ENCODE measurements around the gene DIPK1B.

DNA sequence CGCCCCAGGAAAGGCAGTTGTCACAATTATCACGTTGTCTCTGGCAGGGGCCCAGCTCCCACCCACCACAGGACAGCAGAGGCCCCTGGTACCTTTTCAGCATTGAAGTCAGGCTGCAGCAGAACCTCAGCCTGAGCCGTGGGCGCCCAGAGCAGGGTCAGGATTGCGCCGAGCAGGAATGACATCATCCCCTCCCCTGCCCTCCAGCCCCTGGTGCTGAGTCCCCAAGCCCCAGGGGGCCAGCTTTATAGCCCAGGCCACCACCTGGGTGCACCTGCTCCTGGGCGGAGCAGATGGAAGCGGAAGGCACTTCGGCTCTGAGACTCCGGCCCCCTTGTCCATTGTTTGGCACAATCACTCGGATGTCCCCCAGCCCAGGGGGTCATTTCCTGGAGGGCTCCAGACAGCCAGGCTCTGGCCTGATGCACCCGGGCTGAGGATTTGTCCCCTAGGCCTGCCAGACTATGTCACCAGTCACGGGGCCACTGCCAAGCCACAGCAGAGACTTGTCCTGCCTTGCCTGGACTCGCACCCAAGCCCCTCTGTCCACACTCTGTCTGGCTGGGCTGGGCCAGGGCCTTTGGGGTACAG, 52.0 kb downstream of the DIPK1B start, which contains the start of gene LCN15:
- TF ChIP-seq GATA2 (CRISPR knock-in tag; IDR thresholded peaks at IDR 0.05) (no peak), POLR2AphosphoS5 (IDR thresholded peaks at IDR 0.05; ENCODE audit: low read depth, low read length) (no peak), FOXM1 (IDR thresholded peaks at IDR 0.05; ENCODE audit: low read depth) (no peak), MXI1 (IDR thresholded peaks at IDR 0.05; ENCODE audit: low read depth, low read length) (no peak), TAF1 (IDR thresholded peaks at IDR 0.05; ENCODE audit: borderline replicate concordance, low read depth, low read length) (no peak)
- TF ChIP-seq, protein P1, sequence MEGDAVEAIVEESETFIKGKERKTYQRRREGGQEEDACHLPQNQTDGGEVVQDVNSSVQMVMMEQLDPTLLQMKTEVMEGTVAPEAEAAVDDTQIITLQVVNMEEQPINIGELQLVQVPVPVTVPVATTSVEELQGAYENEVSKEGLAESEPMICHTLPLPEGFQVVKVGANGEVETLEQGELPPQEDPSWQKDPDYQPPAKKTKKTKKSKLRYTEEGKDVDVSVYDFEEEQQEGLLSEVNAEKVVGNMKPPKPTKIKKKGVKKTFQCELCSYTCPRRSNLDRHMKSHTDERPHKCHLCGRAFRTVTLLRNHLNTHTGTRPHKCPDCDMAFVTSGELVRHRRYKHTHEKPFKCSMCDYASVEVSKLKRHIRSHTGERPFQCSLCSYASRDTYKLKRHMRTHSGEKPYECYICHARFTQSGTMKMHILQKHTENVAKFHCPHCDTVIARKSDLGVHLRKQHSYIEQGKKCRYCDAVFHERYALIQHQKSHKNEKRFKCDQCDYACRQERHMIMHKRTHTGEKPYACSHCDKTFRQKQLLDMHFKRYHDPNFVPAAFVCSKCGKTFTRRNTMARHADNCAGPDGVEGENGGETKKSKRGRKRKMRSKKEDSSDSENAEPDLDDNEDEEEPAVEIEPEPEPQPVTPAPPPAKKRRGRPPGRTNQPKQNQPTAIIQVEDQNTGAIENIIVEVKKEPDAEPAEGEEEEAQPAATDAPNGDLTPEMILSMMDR (IDR thresholded peaks at IDR 0.05): no peak
- TF ChIP-seq, protein P2, sequence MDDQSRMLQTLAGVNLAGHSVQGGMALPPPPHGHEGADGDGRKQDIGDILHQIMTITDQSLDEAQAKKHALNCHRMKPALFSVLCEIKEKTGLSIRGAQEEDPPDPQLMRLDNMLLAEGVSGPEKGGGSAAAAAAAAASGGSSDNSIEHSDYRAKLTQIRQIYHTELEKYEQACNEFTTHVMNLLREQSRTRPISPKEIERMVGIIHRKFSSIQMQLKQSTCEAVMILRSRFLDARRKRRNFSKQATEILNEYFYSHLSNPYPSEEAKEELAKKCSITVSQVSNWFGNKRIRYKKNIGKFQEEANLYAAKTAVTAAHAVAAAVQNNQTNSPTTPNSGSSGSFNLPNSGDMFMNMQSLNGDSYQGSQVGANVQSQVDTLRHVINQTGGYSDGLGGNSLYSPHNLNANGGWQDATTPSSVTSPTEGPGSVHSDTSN (IDR thresholded peaks at IDR 0.05): no peak

Measured in SK-N-SH (cell line).